GM12892 (cell line): ENCODE measurements around the gene PPP1R17.

Source experiments
- POLR2A ChIP-seq: IDR thresholded peaks from 2 replicates; pipeline ENCODE4 v1.6.1; 2011; ENCODE audit warnings: low read depth, low read length, control low read depth
- TAF1 ChIP-seq: IDR thresholded peaks from 2 replicates; pipeline ENCODE4 v1.6.1; 2011; ENCODE audit warnings: low read depth, mild to moderate bottlenecking, control low read depth, low read length, borderline replicate concordance

DNA sequence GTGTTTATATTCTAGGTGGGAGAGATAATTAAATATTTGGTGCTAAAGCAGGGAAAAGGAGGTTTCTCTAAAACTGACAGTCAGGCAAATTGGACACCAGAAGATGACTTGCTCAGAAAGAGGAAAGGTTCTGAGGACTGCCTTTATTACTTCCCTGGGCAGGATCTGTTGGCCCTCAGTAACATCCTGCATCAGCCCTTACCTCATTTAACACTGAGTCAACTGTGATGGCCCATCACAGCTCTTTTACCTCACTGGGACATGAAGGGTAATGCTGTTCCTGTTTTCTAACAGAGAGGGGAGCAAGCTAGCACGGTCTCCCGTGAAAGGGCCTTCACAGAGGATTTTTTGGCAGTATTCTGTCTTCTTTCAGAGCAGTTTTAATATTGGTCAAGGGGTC is 12.0 kb downstream of the PPP1R17 start:
- TF ChIP-seq POLR2A: no peak
- TF ChIP-seq TAF1: no peak
